Mesodermal cell (in vitro differentiated cells): Measurements from ENCODE around the gene SERPINA9.
"Not testable (repeated sequence)": the region's sequence is repeated elsewhere in the genome, so short reads cannot be mapped to it uniquely, and the experiment has no call there.

Experiments used
- H3K27ac ChIP-seq: 2 replicates; pipeline ENCODE4 v1.7.0; 2013; ENCODE audit warnings: mild to moderate bottlenecking, low read depth, low read length, moderate library complexity; ENCODE audit not compliant: severe bottlenecking
- H3K36me3 ChIP-seq: 2 replicates; pipeline ENCODE4 v1.7.1; 2013; ENCODE audit warnings: mild to moderate bottlenecking, low read length, moderate library complexity; ENCODE audit not compliant: control insufficient read depth, insufficient read depth
- H3K4me1 ChIP-seq: one replicate; pipeline ENCODE4 v1.7.1; 2013; ENCODE audit warnings: mild to moderate bottlenecking, low read length; ENCODE audit not compliant: insufficient read depth, control insufficient read depth, poor library complexity, severe bottlenecking
- H3K4me3 ChIP-seq: 2 replicates; pipeline ENCODE4 v1.7.0; 2013; ENCODE audit warnings: low read length, control low read depth, mild to moderate bottlenecking; ENCODE audit not compliant: insufficient read depth, poor library complexity, severe bottlenecking; ENCODE audit errors: extremely low read depth
- H3K9me3 ChIP-seq: 2 replicates; pipeline ENCODE4 v1.7.1; 2013; ENCODE audit warnings: mild to moderate bottlenecking, low read length, moderate library complexity; ENCODE audit not compliant: control insufficient read depth
- WGBS, 2 experiments: methylation state at CpG; one replicate each; pipeline ENCODE4 v1.1.5; 2013; ENCODE audit warnings: missing lambda C conversion rate in 2 of 2; ENCODE audit not compliant: insufficient coverage in 2 of 2; 5-methylcytosine and 5-hydroxymethylcytosine counted together

The SERPINA9 gene

GRCh38 chr14:94510481-94510880 is 34.5 kb upstream of the SERPINA9 start:
- H3K4me1 ChIP-seq, H3K27ac ChIP-seq, H3K9me3 ChIP-seq, H3K4me3 ChIP-seq, H3K36me3 ChIP-seq: not testable (repeated sequence)
- WGBS, 2 experiments = 75 to 88% methylated on average over 1 of the region's 2 CpGs

- H3K27ac ChIP-seq = no peak within 1 kb of the TSS
- no peak within 1 kb of the TSS for H3K4me3 ChIP-seq
- no peaks in the 10 kb centered on the region for H3K9me3 ChIP-seq
- 75 to 86% methylated on average over 2 to 3 of the region's 3 CpGs for WGBS, 2 experiments
- H3K4me1 ChIP-seq = no peaks in the 10 kb centered on the region
- no peaks in the 10 kb centered on the region for H3K36me3 ChIP-seq
Observed at GRCh38 chr14:94509356-94509755, 33.4 kb upstream of the SERPINA9 start, which contains the start of gene SERPINA12. Gene SERPINA12, minus strand, starts transcription at chr14:94509469. Its CDS starts 11,072 bp downstream, at chr14:94498397.

- Histone ChIP-seq H3K9me3 (no peaks in the 10 kb centered on the region), H3K4me3 (no peak overlapping the region), H3K36me3 (no peaks in the 10 kb centered on the region), H3K27ac (no peak overlapping the region), H3K4me1 (no peaks in the 10 kb centered on the region)
- 83 to 86% methylated on average over 8 of the region's 8 CpGs for WGBS, 2 experiments
Observed at GRCh38 chr14:94505641-94506040, 29.6 kb upstream of the SERPINA9 start.

GRCh38 chr14:94505206-94505605 is 29.2 kb upstream of the SERPINA9 start:
- H3K27ac ChIP-seq = no peak overlapping the region
- H3K9me3 ChIP-seq = no peaks in the 10 kb centered on the region
- H3K36me3 ChIP-seq = no peaks in the 10 kb centered on the region
- H3K4me1 ChIP-seq = no peaks in the 10 kb centered on the region
- no peak overlapping the region for H3K4me3 ChIP-seq
- WGBS, 2 experiments = 93 to 95% methylated on average over 4 of the region's 4 CpGs

GRCh38 chr14:94501588-94502516 is 25.9 kb upstream of the SERPINA9 start:
- H3K4me1 ChIP-seq = no peaks in the 10 kb centered on the region
- H3K9me3 ChIP-seq = no peaks in the 10 kb centered on the region
- no peak overlapping the region for H3K4me3 ChIP-seq
- H3K27ac ChIP-seq = no peak overlapping the region
- no peaks in the 10 kb centered on the region for H3K36me3 ChIP-seq
- WGBS, 2 experiments = 94 to 96% methylated on average over 9 to 10 of the region's 16 CpGs

- H3K4me1 ChIP-seq = no peaks in the 10 kb centered on the region
- no peaks in the 10 kb centered on the region for H3K36me3 ChIP-seq
- 87 to 97% methylated on average over 3 of the region's 3 CpGs for WGBS, 2 experiments
- no peak overlapping the region for H3K27ac ChIP-seq
- no peak overlapping the region for H3K4me3 ChIP-seq
- H3K9me3 ChIP-seq = no peaks in the 10 kb centered on the region
Observed at GRCh38 chr14:94500264-94500663, 24.3 kb upstream of the SERPINA9 start.

- Histone ChIP-seq H3K9me3 (no peaks in the 10 kb centered on the region), H3K27ac (no peak overlapping the region), H3K4me1 (no peaks in the 10 kb centered on the region), H3K4me3 (no peak overlapping the region), H3K36me3 (no peaks in the 10 kb centered on the region)
- 95 to 100% methylated on average over 1 to 2 of the region's 2 CpGs for WGBS, 2 experiments
Observed at GRCh38 chr14:94499673-94500072, 23.7 kb upstream of the SERPINA9 start.

GRCh38 chr14:94498215-94498614 is 22.2 kb upstream of the SERPINA9 start:
- Histone ChIP-seq H3K9me3 (no peaks in the 10 kb centered on the region), H3K4me3 (no peak overlapping the region), H3K36me3 (no peaks in the 10 kb centered on the region), H3K27ac (no peak overlapping the region), H3K4me1 (peaks cover 3% of the 10 kb centered on the region)
- WGBS, 2 experiments = 85 to 89% methylated on average over 3 of the region's 3 CpGs

- no peaks in the 10 kb centered on the region for H3K36me3 ChIP-seq
- no peak overlapping the region for H3K27ac ChIP-seq
- H3K4me1 ChIP-seq = peaks cover 4% of the 10 kb centered on the region
- no peaks in the 10 kb centered on the region for H3K9me3 ChIP-seq
- WGBS, 2 experiments = 88 to 93% methylated on average over 3 of the region's 4 CpGs
- H3K4me3 ChIP-seq = no peak overlapping the region
Observed at GRCh38 chr14:94494085-94494484, 18.1 kb upstream of the SERPINA9 start.

- WGBS, 2 experiments = 89 to 90% methylated on average over 3 to 4 of the region's 4 CpGs
- peaks cover 4% of the 10 kb centered on the region for H3K4me1 ChIP-seq
- no peak overlapping the region for H3K27ac ChIP-seq
- H3K36me3 ChIP-seq = no peaks in the 10 kb centered on the region
- H3K4me3 ChIP-seq = no peak overlapping the region
- no peaks in the 10 kb centered on the region for H3K9me3 ChIP-seq
Observed at GRCh38 chr14:94491511-94491910, 15.5 kb upstream of the SERPINA9 start.

GRCh38 chr14:94489336-94489735 is 13.3 kb upstream of the SERPINA9 start:
- no peaks in the 10 kb centered on the region for H3K36me3 ChIP-seq
- H3K27ac ChIP-seq = no peak overlapping the region
- H3K4me3 ChIP-seq = no peak overlapping the region
- no peaks in the 10 kb centered on the region for H3K9me3 ChIP-seq
- peaks cover 4% of the 10 kb centered on the region for H3K4me1 ChIP-seq
- WGBS, 2 experiments = 75 to 77% methylated on average over 9 to 11 of the region's 11 CpGs
